ENCODE data around the gene ADK. TPM values are rescaled to one million over a fixed set of nuclear protein-coding genes. Genes with fewer than 3 reads are reported as not detected.
"Not testable (repeated sequence)": the region's sequence is repeated elsewhere in the genome, so short reads cannot be mapped to it uniquely, and the experiment has no call there.

The ADK gene
- total RNA-seq, 1 donor: 18.3 TPM

GRCh38 chr10:74521526-74521925, 370.5 kb downstream of the ADK start:
- DNase-seq (ENCODE audit: low read depth in 2 of 3, low spot score in 2 of 3): no peak

- DNase-seq (ENCODE audit: low read depth in 2 of 3, low spot score in 2 of 3): no peak
Observed at GRCh38 chr10:74523199-74523598, 372.2 kb downstream of the ADK start.

GRCh38 chr10:74525885-74526284, 374.9 kb downstream of the ADK start:
- DNase-seq (ENCODE audit: low read depth in 2 of 3, low spot score in 2 of 3): no peak

DNA sequence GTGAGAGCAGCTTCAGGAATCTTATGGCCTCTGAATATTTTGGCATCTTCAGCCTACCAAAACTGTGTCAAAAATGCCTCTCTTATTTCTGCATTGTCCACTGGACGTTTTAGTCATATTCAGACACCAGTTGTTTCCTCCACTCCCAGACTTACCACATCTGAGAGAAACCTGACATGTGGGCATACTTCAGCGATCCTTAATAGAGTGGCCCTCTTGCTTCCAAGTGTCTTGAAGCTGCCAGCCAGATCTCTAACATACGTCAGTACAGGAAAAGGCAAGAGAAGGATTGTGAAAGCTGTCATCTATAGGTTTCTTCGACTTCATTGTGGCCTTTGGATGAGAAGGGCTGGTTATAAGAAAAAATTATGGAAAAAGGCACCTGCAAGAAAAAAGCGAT, 376.6 kb downstream of the ADK start:
- not testable (repeated sequence) for DNase-seq (ENCODE audit: low read depth in 2 of 3, low spot score in 2 of 3)

GRCh38 chr10:74529205-74529604, 378.2 kb downstream of the ADK start:
- DNase-seq (ENCODE audit: low read depth in 2 of 3, low spot score in 2 of 3): no peak

- no peak for DNase-seq (ENCODE audit: low read depth in 2 of 3, low spot score in 2 of 3)
Observed at GRCh38 chr10:74530981-74531380, 380.0 kb downstream of the ADK start.

DNA sequence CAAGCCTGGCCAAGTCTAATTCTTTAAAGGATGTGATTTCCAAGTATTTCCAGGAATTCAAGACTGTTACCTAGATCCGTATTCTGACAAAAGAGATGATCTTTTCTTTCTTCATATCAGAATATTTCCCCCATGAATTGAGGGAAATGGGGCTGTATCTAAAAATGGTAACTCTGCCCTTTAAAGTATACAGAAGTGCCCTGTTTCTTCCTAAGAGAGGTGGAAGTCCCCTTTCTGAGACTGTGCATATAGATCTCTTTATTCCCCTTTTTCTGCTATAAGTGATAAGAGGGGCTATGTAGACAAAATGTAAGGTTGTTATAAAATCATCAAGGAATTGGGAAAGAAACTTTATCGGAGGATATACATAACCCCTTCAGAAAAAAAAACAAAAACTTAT, 388.3 kb downstream of the ADK start:
- DNase-seq (ENCODE audit: low read depth in 2 of 3, low spot score in 2 of 3): no peak

DNA sequence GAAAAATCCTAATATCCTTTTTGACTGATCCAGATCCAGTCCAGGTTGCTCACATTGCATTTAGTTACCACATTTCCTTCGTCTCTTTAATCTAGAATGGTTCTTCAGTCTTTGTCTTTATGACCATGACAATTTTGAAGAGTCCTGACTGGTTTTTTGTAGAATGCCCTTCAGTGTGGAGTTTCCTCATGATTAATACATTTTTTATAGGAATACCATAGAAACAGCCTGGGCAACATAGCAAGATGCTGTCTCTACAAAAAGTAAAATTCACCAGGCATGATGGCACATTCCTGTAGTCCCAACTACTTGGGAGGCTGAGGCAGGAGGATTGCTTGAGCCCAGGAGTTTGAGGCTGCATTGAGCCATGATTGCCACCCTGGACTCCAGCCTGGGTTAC, 390.4 kb downstream of the ADK start:
- DNase-seq (ENCODE audit: low read depth in 2 of 3, low spot score in 2 of 3): no peak

DNA sequence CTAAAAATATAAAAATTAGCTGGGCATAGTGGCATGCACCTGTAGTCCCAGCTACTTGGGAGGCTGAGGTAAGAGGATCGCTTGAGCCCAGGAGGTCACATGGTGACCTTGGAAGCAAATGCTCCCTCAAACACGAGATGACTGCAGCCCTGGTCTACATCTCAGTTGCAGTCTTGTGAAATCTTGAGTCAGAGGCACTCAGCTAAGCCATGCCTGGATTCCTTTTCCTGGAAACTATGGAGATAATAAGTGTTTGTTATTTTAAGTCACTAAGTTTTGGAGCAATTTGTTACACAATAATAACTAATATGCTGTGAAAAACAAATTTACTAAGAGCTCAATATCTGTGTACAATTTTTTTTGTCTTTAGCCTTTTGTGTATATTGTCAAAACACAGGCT, 391.1 kb downstream of the ADK start:
- DNase-seq (ENCODE audit: low read depth in 2 of 3, low spot score in 2 of 3): no peak

DNA sequence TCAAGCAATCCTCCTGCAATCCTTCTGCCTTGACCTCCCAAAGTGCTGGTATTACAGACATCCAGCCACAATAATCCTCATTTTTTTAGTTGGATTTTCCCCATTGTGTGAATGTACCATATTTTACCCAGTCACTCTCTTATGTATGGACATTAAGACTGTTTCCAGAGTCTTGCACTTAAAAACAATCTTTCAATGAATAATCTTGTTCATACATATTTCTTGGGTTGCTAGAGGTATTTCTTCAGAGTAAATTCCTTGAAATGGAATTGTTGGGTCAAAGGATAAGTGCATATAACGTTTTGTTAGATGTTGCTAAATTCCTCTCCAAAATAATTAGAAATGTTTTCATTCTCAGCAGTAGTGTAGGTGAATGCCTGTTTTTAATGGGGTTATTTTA, 392.3 kb downstream of the ADK start:
- DNase-seq (ENCODE audit: low read depth in 2 of 3, low spot score in 2 of 3): no peak

DNA sequence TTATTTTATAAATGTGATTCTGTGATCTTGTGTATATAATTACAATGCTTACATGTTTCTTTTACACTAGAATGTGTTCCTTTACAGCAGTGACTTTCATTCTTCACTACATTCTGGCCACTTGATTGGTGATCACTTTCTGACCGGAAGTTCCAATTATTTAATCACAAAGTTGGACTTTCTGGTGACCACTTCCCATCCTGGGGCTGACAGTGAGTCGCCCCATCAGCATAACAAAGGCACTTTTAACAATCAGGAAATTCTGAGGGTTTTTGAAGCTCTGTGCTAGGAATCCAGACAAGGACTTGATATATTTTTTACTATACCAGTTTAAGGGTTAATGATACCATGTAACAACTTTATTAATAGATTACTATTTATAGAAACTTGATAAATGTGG, 393.1 kb downstream of the ADK start:
- DNase-seq (ENCODE audit: low read depth in 2 of 3, low spot score in 2 of 3): no peak

- no peak for DNase-seq (ENCODE audit: low read depth in 2 of 3, low spot score in 2 of 3)
Observed at GRCh38 chr10:74548676-74549075, 397.7 kb downstream of the ADK start.

DNA sequence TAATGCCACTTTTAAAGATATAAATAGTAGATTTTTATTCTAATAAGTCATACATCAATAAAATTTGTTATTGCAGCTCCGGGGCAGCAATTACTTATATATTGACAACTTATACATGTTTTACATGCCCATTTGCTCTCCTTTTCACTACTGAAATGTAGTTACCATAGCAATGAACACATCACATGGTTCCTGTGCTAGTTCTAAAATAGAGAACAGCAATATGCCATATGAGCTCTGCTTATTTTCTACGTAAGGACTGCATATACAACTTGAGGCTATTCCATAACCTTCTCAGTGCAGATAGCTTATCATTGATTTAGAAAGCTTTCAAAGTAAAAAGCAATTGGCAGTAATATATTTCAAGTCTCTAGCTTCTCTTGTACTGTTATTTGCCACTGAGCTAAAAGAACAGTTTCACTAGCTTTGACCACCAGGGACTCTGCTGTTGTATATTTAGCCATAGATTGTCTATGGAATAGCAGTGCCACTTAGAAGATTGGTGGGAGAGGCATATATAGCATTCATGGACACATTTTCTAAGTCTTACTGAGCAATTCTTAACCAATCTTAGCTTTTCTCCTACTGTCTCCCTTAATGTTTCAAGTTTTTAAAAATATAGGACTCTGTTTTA, 405.2 kb downstream of the ADK start:
- no peak for DNase-seq (ENCODE audit: low read depth in 2 of 3, low spot score in 2 of 3)

GRCh38 chr10:74557098-74557497, 406.1 kb downstream of the ADK start:
- DNase-seq (ENCODE audit: low read depth in 2 of 3, low spot score in 2 of 3): no peak

GRCh38 chr10:74558403-74558802, 407.4 kb downstream of the ADK start:
- DNase-seq (ENCODE audit: low read depth in 2 of 3, low spot score in 2 of 3): no peak

GRCh38 chr10:74558897-74559296, 407.9 kb downstream of the ADK start:
- DNase-seq (ENCODE audit: low read depth in 2 of 3, low spot score in 2 of 3): no peak

DNA sequence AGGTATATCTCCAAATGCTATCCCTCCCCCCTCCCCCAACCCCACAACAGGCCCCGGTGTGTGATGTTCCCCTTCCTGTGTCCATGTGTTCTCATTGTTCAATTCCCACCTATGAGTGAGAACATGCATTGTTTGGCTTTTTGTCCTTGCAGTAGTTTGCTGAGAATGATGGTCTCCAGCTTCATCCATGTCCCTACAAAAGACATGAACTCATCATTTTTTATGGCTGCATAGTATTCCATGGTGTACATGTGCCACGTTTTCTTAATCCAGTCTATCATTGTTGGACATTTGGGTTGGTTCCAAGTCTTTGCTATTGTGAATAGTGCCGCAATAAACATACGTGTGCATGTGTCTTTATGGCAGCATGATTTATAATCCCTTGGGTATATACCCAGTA, 417.9 kb downstream of the ADK start:
- DNase-seq (ENCODE audit: low read depth in 2 of 3, low spot score in 2 of 3): not testable (repeated sequence)

- not testable (repeated sequence) for DNase-seq (ENCODE audit: low read depth in 2 of 3, low spot score in 2 of 3)
Observed at GRCh38 chr10:74573497-74573896, 422.5 kb downstream of the ADK start.

DNA sequence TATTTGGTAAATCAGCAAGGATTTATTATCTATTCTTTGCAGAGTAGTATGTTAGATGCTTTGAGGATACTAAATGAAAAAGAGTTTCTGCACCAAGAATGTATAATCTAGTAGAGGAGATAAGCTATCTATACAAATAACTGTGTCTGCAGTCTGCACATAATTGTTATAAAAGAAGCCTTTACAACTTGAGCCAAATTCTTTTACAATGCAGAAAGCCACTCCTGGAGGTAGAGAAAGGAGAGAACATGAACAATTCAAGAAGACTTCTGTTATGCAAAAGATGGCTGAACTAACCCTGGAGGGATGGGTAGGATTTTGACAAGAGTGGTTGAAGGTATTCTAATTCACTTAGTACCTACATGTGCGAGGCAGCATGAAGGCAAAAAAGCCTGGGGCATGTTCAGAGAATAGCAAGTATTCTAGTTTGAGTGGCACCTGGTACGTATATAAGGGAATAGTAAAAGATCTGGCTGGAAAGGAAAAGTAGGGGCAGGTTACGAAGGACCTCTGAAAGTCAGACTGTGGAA, 424.2 kb downstream of the ADK start:
- no peak for DNase-seq (ENCODE audit: low read depth in 2 of 3, low spot score in 2 of 3)

DNA sequence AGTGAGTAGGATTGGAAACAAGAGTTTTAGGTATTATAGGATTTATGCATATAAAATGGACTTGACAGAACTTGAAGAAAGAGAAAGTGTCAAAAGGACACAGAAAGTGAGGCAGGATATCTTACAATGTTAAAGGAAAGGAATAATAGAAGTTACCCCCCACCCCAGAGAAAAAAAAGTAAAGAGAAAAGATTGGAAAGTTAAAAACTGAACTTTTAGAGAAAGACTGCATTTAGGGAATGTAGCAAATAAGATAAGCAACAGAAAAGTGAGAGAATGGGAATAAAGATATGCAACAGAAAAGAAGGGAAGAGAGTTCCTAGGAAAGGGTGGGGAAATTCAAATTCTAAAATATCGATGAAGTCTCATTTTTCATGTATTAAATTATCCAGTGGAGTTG, 424.9 kb downstream of the ADK start:
- no peak for DNase-seq (ENCODE audit: low read depth in 2 of 3, low spot score in 2 of 3)

- DNase-seq (ENCODE audit: low read depth in 2 of 3, low spot score in 2 of 3): no peak
Observed at GRCh38 chr10:74576586-74576985, 425.6 kb downstream of the ADK start.

DNA sequence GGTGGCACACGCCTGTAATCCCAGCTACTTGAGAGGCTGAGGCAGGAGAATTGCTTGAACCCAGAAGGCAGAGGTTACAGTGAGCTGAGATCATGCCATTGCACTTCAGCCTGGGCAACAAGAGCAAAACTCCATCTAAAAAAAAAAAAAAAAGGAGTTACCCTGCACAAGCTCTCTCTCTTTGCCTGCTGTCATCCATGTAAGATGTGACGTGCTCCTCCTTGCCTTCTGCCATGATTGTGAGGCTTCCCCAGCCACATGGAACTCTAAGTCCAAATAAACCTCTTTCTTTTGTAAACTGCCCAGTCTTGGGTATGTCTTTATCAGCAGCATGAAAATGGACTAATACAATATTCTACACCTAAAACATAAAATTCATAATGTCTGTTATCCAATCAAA, 429.4 kb downstream of the ADK start:
- not testable (repeated sequence) for DNase-seq (ENCODE audit: low read depth in 2 of 3, low spot score in 2 of 3)

DNA sequence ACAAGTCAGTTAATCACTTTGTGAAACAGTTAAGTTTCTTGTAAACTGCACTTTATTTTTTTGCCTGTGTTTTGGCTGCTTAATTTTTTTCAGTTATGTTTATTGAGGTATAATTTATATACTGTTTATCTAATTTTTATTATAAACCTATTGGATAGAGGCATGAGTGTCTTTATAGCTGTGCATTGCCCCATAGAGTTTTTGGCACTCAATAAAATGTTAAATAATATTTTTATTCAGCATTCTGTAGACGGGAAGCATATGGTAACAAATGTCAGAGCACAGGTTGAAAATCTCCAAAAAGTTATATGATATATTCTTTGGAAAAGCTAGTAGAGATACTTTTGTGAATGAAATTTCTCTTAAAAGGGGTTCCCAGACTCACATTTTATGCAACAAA, 431.5 kb downstream of the ADK start:
- DNase-seq (ENCODE audit: low read depth in 2 of 3, low spot score in 2 of 3): no peak
